Panc1 (cell line): ENCODE results near the gene EDAR. TPM values are rescaled to one million over a fixed set of nuclear protein-coding genes. Genes with fewer than 3 reads are reported as not detected.

Experiments
- ATAC-seq: fragments of 200-7000 bp; cut with Tn5 transposase; 2 replicates; pipeline ENCODE4 v1.9.1; 2020; ENCODE audit warnings: mild to moderate bottlenecking, moderate library complexity
- BruUV-seq: library from RNA; stranded (reverse); fragments of 400-500 nt; replicated peaks from 2 replicates; lab custom pipeline; 2021; lab: Mats Ljungman, UMichigan
- CTCF ChIA-PET: fragments of 300-600 bp; sonication (Branson Sonifier 250); formaldehyde crosslinking; loops from one replicate; lab custom pipeline; 2022; ENCODE audit warnings: antibody characterized with exemption; lab: Charles Lee
- POLR2A ChIA-PET: fragments of 300-600 bp; sonication (Branson Sonifier 250); formaldehyde crosslinking; loops from one replicate; lab custom pipeline; 2022; ENCODE audit warnings: antibody characterized with exemption; lab: Charles Lee
- DNase-seq: peaks from one replicate; pipeline ENCODE4 v3.0.0-alpha.2; 2010; ENCODE audit warnings: low read depth, low spot score
- H3K27ac ChIP-seq: 2 replicates; pipeline ENCODE4 v1.5.1; 2011; ENCODE audit warnings: mild to moderate bottlenecking, low read length, inconsistent platforms
- H3K27me3 ChIP-seq: fragments of 200-500 bp; sonication (Bioruptor generic); 2 replicates; pipeline ENCODE4 v1.6.0; 2014; ENCODE audit warnings: low read length, inconsistent platforms; ENCODE audit not compliant: control insufficient read depth, insufficient read depth
- H3K36me3 ChIP-seq: fragments of 200-500 bp; sonication (Bioruptor generic); 2 replicates; pipeline ENCODE4 v1.5.1; 2014; ENCODE audit warnings: inconsistent platforms, mild to moderate bottlenecking, low read length, moderate library complexity; ENCODE audit not compliant: control insufficient read depth, insufficient read depth
- H3K4me1 ChIP-seq: 2 replicates; pipeline ENCODE4 v1.5.1; 2011; ENCODE audit warnings: inconsistent platforms, mild to moderate bottlenecking, low read length, moderate library complexity; ENCODE audit not compliant: control insufficient read depth, insufficient read depth
- H3K4me3 ChIP-seq, 2 experiments: 2 replicates each; pipeline ENCODE4 v1.5.1; 2011 to 2012; ENCODE audit warnings: low read depth in 2 of 2, low read length in 2 of 2, mild to moderate bottlenecking in 2 of 2, inconsistent platforms in 1 of 2, moderate library complexity in 1 of 2
- H3K9me3 ChIP-seq: fragments of 200-500 bp; sonication (Bioruptor generic); 2 replicates; pipeline ENCODE4 v1.5.1; 2014; ENCODE audit warnings: low read depth, mild to moderate bottlenecking, inconsistent platforms, low read length, moderate library complexity; ENCODE audit not compliant: control insufficient read depth, insufficient read depth
- CTCF ChIP-seq: fragments of 450-650 bp; IDR thresholded peaks from 2 replicates; pipeline ENCODE4 v1.5.1; 2017; ENCODE audit warnings: mild to moderate bottlenecking
- POLR2AphosphoS5 ChIP-seq: IDR thresholded peaks from 2 replicates; pipeline ENCODE4 v1.6.1; 2012; ENCODE audit warnings: mild to moderate bottlenecking, low read depth, low read length, moderate library complexity
- SIN3A ChIP-seq: IDR thresholded peaks from 2 replicates; pipeline ENCODE4 v1.6.1; 2012; ENCODE audit warnings: low read depth, mild to moderate bottlenecking, low read length, moderate library complexity, borderline replicate concordance; ENCODE audit not compliant: insufficient read depth
- TCF7L2 ChIP-seq: IDR thresholded peaks from 2 replicates; pipeline ENCODE4 v1.6.1; 2011; ENCODE audit warnings: mild to moderate bottlenecking, low read depth, low read length, inconsistent platforms
- in situ Hi-C: cut with HindIII; loops from 2 replicates; pipeline ENCODE4 v1.10.0; 2016; ENCODE audit warnings: low sequenced_read_pairs, low pct_unique_long_range_greater_than_20kb
- intact Hi-C: fragments of 100-400 bp; cut with micrococcal nuclease; formaldehyde crosslinking; loops from one replicate; pipeline ENCODE4 v1.10.0; 2022; ENCODE audit not compliant: unreplicated experiment
- total RNA-seq: library from RNA; stranded (reverse); gene quantifications from one replicate; pipeline ENCODE4 v1.2.1, GENCODE V29; 2021; ENCODE audit not compliant: unreplicated experiment
- TF ChIP-seq, protein P1 (sequence below), 2 experiments: IDR thresholded peaks; 2 replicates each; pipeline ENCODE4 v1.6.1; 2011 to 2012; ENCODE audit warnings: low read depth in 2 of 2, control low read depth in 1 of 2, low read length in 1 of 2, mild to moderate bottlenecking in 1 of 2, moderate library complexity in 1 of 2; ENCODE audit not compliant: insufficient read depth in 1 of 2

The EDAR gene
- total RNA-seq, 1 experiment from 2014 or later = not detected

DNA sequence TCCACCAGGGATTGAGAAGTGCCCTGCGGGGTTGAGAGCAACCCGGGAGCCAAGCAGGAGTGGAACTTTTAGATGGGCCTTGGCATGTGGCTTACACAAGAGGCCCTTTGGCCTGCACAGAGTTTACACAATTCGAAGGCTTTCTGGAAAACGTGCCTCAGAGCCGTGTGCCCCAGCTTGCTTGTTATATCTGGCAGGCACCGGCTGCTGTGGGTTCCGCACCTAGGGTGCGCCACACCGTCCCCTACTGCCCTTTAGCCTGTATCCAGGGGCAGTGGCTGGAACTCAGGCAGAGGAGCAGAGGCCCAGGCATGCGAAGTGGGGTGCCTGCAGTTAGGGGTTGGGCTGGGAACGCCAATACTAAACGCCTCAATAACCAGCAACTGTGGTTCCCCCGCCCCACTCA lies 32.9 kb upstream of the EDAR start:
- in situ Hi-C loops = no loop called here
- intact Hi-C loops = no loop called here
- Histone ChIP-seq H3K4me1 (no peaks in the 10 kb centered on the region), H3K27me3 (0 out of 2 replicates have a peak, but pooled peaks cover 5% of the 10 kb centered on the region), H3K9me3 (no peaks in the 10 kb centered on the region), H3K27ac (no peak overlapping the region), H3K4me3 (no peak overlapping the region), H3K36me3 (no peaks in the 10 kb centered on the region)
- ATAC-seq (no peak), DNase-seq (no peak)
- ChIA-PET POLR2A (no interaction called here), CTCF (no interaction called here)
- BruUV-seq = no TSS peak
- TF ChIP-seq CTCF (no peak), SIN3A (no peak), POLR2AphosphoS5 (no peak), TCF7L2 (no peak)
- TF ChIP-seq, protein P1, sequence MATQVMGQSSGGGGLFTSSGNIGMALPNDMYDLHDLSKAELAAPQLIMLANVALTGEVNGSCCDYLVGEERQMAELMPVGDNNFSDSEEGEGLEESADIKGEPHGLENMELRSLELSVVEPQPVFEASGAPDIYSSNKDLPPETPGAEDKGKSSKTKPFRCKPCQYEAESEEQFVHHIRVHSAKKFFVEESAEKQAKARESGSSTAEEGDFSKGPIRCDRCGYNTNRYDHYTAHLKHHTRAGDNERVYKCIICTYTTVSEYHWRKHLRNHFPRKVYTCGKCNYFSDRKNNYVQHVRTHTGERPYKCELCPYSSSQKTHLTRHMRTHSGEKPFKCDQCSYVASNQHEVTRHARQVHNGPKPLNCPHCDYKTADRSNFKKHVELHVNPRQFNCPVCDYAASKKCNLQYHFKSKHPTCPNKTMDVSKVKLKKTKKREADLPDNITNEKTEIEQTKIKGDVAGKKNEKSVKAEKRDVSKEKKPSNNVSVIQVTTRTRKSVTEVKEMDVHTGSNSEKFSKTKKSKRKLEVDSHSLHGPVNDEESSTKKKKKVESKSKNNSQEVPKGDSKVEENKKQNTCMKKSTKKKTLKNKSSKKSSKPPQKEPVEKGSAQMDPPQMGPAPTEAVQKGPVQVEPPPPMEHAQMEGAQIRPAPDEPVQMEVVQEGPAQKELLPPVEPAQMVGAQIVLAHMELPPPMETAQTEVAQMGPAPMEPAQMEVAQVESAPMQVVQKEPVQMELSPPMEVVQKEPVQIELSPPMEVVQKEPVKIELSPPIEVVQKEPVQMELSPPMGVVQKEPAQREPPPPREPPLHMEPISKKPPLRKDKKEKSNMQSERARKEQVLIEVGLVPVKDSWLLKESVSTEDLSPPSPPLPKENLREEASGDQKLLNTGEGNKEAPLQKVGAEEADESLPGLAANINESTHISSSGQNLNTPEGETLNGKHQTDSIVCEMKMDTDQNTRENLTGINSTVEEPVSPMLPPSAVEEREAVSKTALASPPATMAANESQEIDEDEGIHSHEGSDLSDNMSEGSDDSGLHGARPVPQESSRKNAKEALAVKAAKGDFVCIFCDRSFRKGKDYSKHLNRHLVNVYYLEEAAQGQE (IDR thresholded peaks at IDR 0.05; ENCODE audit: insufficient read depth in 1 of 2, low read depth in 2 of 2, low read length in 1 of 2) = no peak

GRCh38 chr2:109020217-109020637 lies 31.2 kb upstream of the EDAR start:
- no peak for ATAC-seq
- no peaks in the 10 kb centered on the region for H3K9me3 ChIP-seq

More at GRCh38 chr2:109020217-109020637, 31.2 kb upstream of the EDAR start:
- Histone ChIP-seq H3K27me3 (0 out of 2 replicates have a peak, but pooled peaks cover 5% of the 10 kb centered on the region), H3K36me3 (no peaks in the 10 kb centered on the region), H3K27ac (no peak overlapping the region), H3K4me1 (no peaks in the 10 kb centered on the region), H3K4me3 (no peak overlapping the region)
- ChIA-PET CTCF (no interaction called here), POLR2A (no interaction called here)
- BruUV-seq = no TSS peak
- in situ Hi-C loops = no loop called here
- intact Hi-C loops = no loop called here
- no peak for TF ChIP-seq CTCF
- TF ChIP-seq POLR2AphosphoS5 = no peak
- no peak for TF ChIP-seq SIN3A
- no peak for TF ChIP-seq TCF7L2
- TF ChIP-seq, protein P1 (IDR thresholded peaks at IDR 0.05; ENCODE audit: insufficient read depth in 1 of 2, low read depth in 2 of 2, low read length in 1 of 2) = no peak
- DNase-seq = no peak
